ACC112 (cell line): ENCODE data around the gene ADGRB3.

Experiments
- H2AFZ ChIP-seq: fragments of 200-600 bp; sonication (generic); one replicate; pipeline ENCODE4 v1.6.0; 2017; ENCODE audit warnings: antibody characterized with exemption, low read length; ENCODE audit not compliant: unreplicated experiment
- H3K27ac ChIP-seq: fragments of 200-600 bp; sonication (generic); 2 replicates; pipeline ENCODE4 v1.5.1; 2014; ENCODE audit warnings: low read depth, mild to moderate bottlenecking, antibody characterized with exemption, low read length, moderate library complexity
- H3K27me3 ChIP-seq: fragments of 200-600 bp; sonication (generic); 2 replicates; pipeline ENCODE4 v1.6.1; 2014; ENCODE audit warnings: mild to moderate bottlenecking, antibody characterized with exemption, low read length, moderate library complexity, mixed read lengths; ENCODE audit not compliant: insufficient read depth
- H3K36me3 ChIP-seq: fragments of 200-600 bp; sonication (generic); 2 replicates; pipeline ENCODE4 v1.6.1; 2016; ENCODE audit warnings: mild to moderate bottlenecking, antibody characterized with exemption, low read length, moderate library complexity, mixed read lengths; ENCODE audit not compliant: insufficient read depth
- H3K4me1 ChIP-seq: fragments of 200-600 bp; sonication (generic); one replicate; pipeline ENCODE4 v1.6.1; 2016; ENCODE audit warnings: low read length, mixed read lengths; ENCODE audit not compliant: insufficient read depth, unreplicated experiment, control insufficient read depth
- H3K4me3 ChIP-seq: fragments of 200-600 bp; sonication (generic); 2 replicates; pipeline ENCODE4 v1.5.1; 2014; ENCODE audit warnings: mild to moderate bottlenecking, low read depth, low read length
- H3K79me2 ChIP-seq: fragments of 200-600 bp; sonication (generic); one replicate; pipeline ENCODE4 v1.6.0; 2016; ENCODE audit warnings: low read length; ENCODE audit not compliant: control insufficient read depth, unreplicated experiment, insufficient read depth

ADGRB3 gene

GRCh38 chr6:69340196-69340595 lies 705.1 kb downstream of the ADGRB3 start:
- Histone ChIP-seq H3K36me3 (no peaks in the 10 kb centered on the region), H3K27ac (no peak overlapping the region), H3K4me1 (no peaks in the 10 kb centered on the region), H3K79me2 (no peaks in the 10 kb centered on the region), H2AFZ (no peak overlapping the region), H3K27me3 (no peaks in the 10 kb centered on the region), H3K4me3 (no peak overlapping the region)

- Histone ChIP-seq H3K36me3 (no peaks in the 10 kb centered on the region), H3K27me3 (no peaks in the 10 kb centered on the region), H3K27ac (no peak overlapping the region), H3K79me2 (no peaks in the 10 kb centered on the region), H3K4me1 (no peaks in the 10 kb centered on the region), H3K4me3 (no peak overlapping the region), H2AFZ (no peak overlapping the region)
These were observed 708.8 kb downstream of the ADGRB3 start for GRCh38 chr6:69343851-69344250.

- no peaks in the 10 kb centered on the region for H3K4me1 ChIP-seq
- no peak overlapping the region for H3K4me3 ChIP-seq
- no peak overlapping the region for H3K27ac ChIP-seq
- no peak overlapping the region for H2AFZ ChIP-seq
- H3K36me3 ChIP-seq: no peaks in the 10 kb centered on the region
- no peaks in the 10 kb centered on the region for H3K27me3 ChIP-seq
- H3K79me2 ChIP-seq: no peaks in the 10 kb centered on the region
These were observed 714.7 kb downstream of the ADGRB3 start for GRCh38 chr6:69349771-69350170.

GRCh38 chr6:69362209-69362608 lies 727.1 kb downstream of the ADGRB3 start:
- no peak overlapping the region for H2AFZ ChIP-seq
- no peak overlapping the region for H3K4me3 ChIP-seq
- no peaks in the 10 kb centered on the region for H3K4me1 ChIP-seq
- no peak overlapping the region for H3K27ac ChIP-seq
- no peaks in the 10 kb centered on the region for H3K27me3 ChIP-seq
- no peaks in the 10 kb centered on the region for H3K79me2 ChIP-seq
- no peaks in the 10 kb centered on the region for H3K36me3 ChIP-seq

- Histone ChIP-seq H3K4me3 (no peak overlapping the region), H3K27me3 (no peaks in the 10 kb centered on the region), H3K36me3 (no peaks in the 10 kb centered on the region), H2AFZ (no peak overlapping the region), H3K79me2 (no peaks in the 10 kb centered on the region), H3K4me1 (no peaks in the 10 kb centered on the region), H3K27ac (no peak overlapping the region)
These were observed 731.7 kb downstream of the ADGRB3 start for GRCh38 chr6:69366831-69367230.

- Histone ChIP-seq H3K36me3 (no peaks in the 10 kb centered on the region), H3K79me2 (no peaks in the 10 kb centered on the region), H3K4me3 (no peak overlapping the region), H3K27ac (no peak overlapping the region), H2AFZ (no peak overlapping the region), H3K4me1 (no peaks in the 10 kb centered on the region), H3K27me3 (no peaks in the 10 kb centered on the region)
These were observed 733.5 kb downstream of the ADGRB3 start for GRCh38 chr6:69368613-69369012.

GRCh38 chr6:69370763-69371162 lies 735.7 kb downstream of the ADGRB3 start:
- no peak overlapping the region for H2AFZ ChIP-seq
- no peak overlapping the region for H3K4me3 ChIP-seq
- H3K79me2 ChIP-seq: no peaks in the 10 kb centered on the region
- no peaks in the 10 kb centered on the region for H3K27me3 ChIP-seq
- no peak overlapping the region for H3K27ac ChIP-seq
- no peaks in the 10 kb centered on the region for H3K36me3 ChIP-seq
- no peaks in the 10 kb centered on the region for H3K4me1 ChIP-seq

- Histone ChIP-seq H3K4me3 (no peak overlapping the region), H3K79me2 (no peaks in the 10 kb centered on the region), H3K4me1 (no peaks in the 10 kb centered on the region), H3K27me3 (no peaks in the 10 kb centered on the region), H3K36me3 (no peaks in the 10 kb centered on the region), H2AFZ (no peak overlapping the region), H3K27ac (no peak overlapping the region)
These were observed 743.2 kb downstream of the ADGRB3 start for GRCh38 chr6:69378326-69378725.

- Histone ChIP-seq H3K79me2 (no peaks in the 10 kb centered on the region), H3K36me3 (no peaks in the 10 kb centered on the region), H2AFZ (no peak overlapping the region), H3K27me3 (no peaks in the 10 kb centered on the region), H3K4me3 (no peak overlapping the region), H3K4me1 (no peaks in the 10 kb centered on the region), H3K27ac (no peak overlapping the region)
These were observed 744.4 kb downstream of the ADGRB3 start for GRCh38 chr6:69379518-69379917.

- H3K36me3 ChIP-seq: no peaks in the 10 kb centered on the region
- no peak overlapping the region for H2AFZ ChIP-seq
- no peaks in the 10 kb centered on the region for H3K4me1 ChIP-seq
- H3K4me3 ChIP-seq: no peak overlapping the region
- no peaks in the 10 kb centered on the region for H3K79me2 ChIP-seq
- no peak overlapping the region for H3K27ac ChIP-seq
- H3K27me3 ChIP-seq: no peaks in the 10 kb centered on the region
These were observed 748.5 kb downstream of the ADGRB3 start for GRCh38 chr6:69383627-69384026.

GRCh38 chr6:69386426-69386825 lies 751.3 kb downstream of the ADGRB3 start:
- Histone ChIP-seq H3K27ac (no peak overlapping the region), H3K4me1 (no peaks in the 10 kb centered on the region), H3K4me3 (no peak overlapping the region), H3K36me3 (no peaks in the 10 kb centered on the region), H3K79me2 (no peaks in the 10 kb centered on the region), H3K27me3 (no peaks in the 10 kb centered on the region), H2AFZ (no peak overlapping the region)
